Brain microvascular endothelial cell (primary cell): Measurements from ENCODE around the gene PTPRT.

Source experiments
- DNase-seq: peaks from one replicate; pipeline ENCODE4 v3.0.0-alpha.2; 2020
- H3K27ac ChIP-seq: fragments of 250-450 bp; sonication (Bioruptor Pico); 2 replicates; pipeline ENCODE4 v1.5.1; 2020; ENCODE audit warnings: mild to moderate bottlenecking, moderate library complexity
- H3K27me3 ChIP-seq: fragments of 250-450 bp; sonication (Bioruptor Pico); replicated peaks from 2 replicates; pipeline ENCODE4 v1.5.1; 2020; ENCODE audit warnings: mild to moderate bottlenecking
- H3K36me3 ChIP-seq: fragments of 250-450 bp; sonication (Bioruptor Pico); replicated peaks from 2 replicates; pipeline ENCODE4 v1.5.1; 2020; ENCODE audit warnings: mild to moderate bottlenecking
- H3K4me3 ChIP-seq: 2 replicates; pipeline ENCODE4 v1.5.1; 2011; ENCODE audit warnings: low read depth, mild to moderate bottlenecking, control low read depth, low read length, moderate library complexity
- CTCF ChIP-seq: IDR thresholded peaks from 2 replicates; pipeline ENCODE4 v1.5.1; 2011; ENCODE audit warnings: low read depth, mild to moderate bottlenecking, moderate library complexity, low read length, control low read depth, inconsistent platforms; ENCODE audit errors: missing control alignments
- in situ Hi-C: cut with HindIII; loops from 2 replicates; pipeline ENCODE4 v1.10.0; 2017; ENCODE audit warnings: low sequenced_read_pairs, low pct_ligation_motif_present

PTPRT gene

GRCh38 chr20:42594659-42595058, 595.0 kb downstream of the PTPRT start:
- H3K27ac ChIP-seq = no peak overlapping the region
- TF ChIP-seq CTCF = no peak
- no peak for DNase-seq
- no peak overlapping the region for H3K4me3 ChIP-seq
- in situ Hi-C loops = no loop called here
- no peaks in the 10 kb centered on the region for H3K27me3 ChIP-seq
- no peaks in the 10 kb centered on the region for H3K36me3 ChIP-seq

GRCh38 chr20:42594011-42594410, 595.7 kb downstream of the PTPRT start:
- Histone ChIP-seq H3K27ac (no peak overlapping the region), H3K27me3 (no peaks in the 10 kb centered on the region), H3K4me3 (no peak overlapping the region), H3K36me3 (no peaks in the 10 kb centered on the region)
- TF ChIP-seq CTCF = no peak
- DNase-seq = no peak
- in situ Hi-C loops = no loop called here

GRCh38 chr20:42589976-42590639, 599.6 kb downstream of the PTPRT start:
- in situ Hi-C loops = no loop called here

GRCh38 chr20:42588847-42589246, 600.9 kb downstream of the PTPRT start:
- Histone ChIP-seq H3K36me3 (no peaks in the 10 kb centered on the region), H3K27ac (no peak overlapping the region), H3K27me3 (no peaks in the 10 kb centered on the region), H3K4me3 (no peak overlapping the region)
- no peak for DNase-seq
- in situ Hi-C loops = no loop called here
- no peak for TF ChIP-seq CTCF

More at GRCh38 chr20:42589976-42590639, 599.6 kb downstream of the PTPRT start:
- Histone ChIP-seq H3K27ac (no peak overlapping the region), H3K4me3 (no peak overlapping the region), H3K36me3 (no peaks in the 10 kb centered on the region), H3K27me3 (no peaks in the 10 kb centered on the region)
- no peak for TF ChIP-seq CTCF
- DNase-seq = no peak

GRCh38 chr20:42587427-42587826, 602.3 kb downstream of the PTPRT start:
- in situ Hi-C loops = no loop called here
- H3K27ac ChIP-seq = no peak overlapping the region
- DNase-seq = no peak
- no peaks in the 10 kb centered on the region for H3K27me3 ChIP-seq
- H3K4me3 ChIP-seq = no peak overlapping the region
- no peak for TF ChIP-seq CTCF
- no peaks in the 10 kb centered on the region for H3K36me3 ChIP-seq

- H3K27me3 ChIP-seq = no peaks in the 10 kb centered on the region
- in situ Hi-C loops = no loop called here
- no peak for TF ChIP-seq CTCF
These were observed 608.4 kb downstream of the PTPRT start for GRCh38 chr20:42581311-42581710.

More at GRCh38 chr20:42581311-42581710, 608.4 kb downstream of the PTPRT start:
- H3K4me3 ChIP-seq = no peak overlapping the region
- no peak for DNase-seq
- no peak overlapping the region for H3K27ac ChIP-seq
- no peaks in the 10 kb centered on the region for H3K36me3 ChIP-seq
